Spinal cord (tissue), 10 donors: ENCODE measurements around the gene AKR7A3. TPM values are rescaled to one million over a fixed set of nuclear protein-coding genes. Genes with fewer than 3 reads are reported as not detected.
"Not testable (repeated sequence)": the region's sequence is repeated elsewhere in the genome, so short reads cannot be mapped to it uniquely, and the experiment has no call there.

Experiments used
- DNase-seq, 6 donors: peaks; one replicate each; pipeline versions ENCODE4 v3.0.0 to v3.0.0-alpha.2; 2013 to 2015; ENCODE audit warnings: low spot score in 6 of 6, low read depth in 4 of 6
- H3K27ac ChIP-seq: one replicate; pipeline ENCODE4 v1.5.1; 2013; ENCODE audit warnings: low read depth, low read length, control low read depth
- H3K27me3 ChIP-seq: one replicate; pipeline ENCODE4 v1.6.1; 2013; ENCODE audit warnings: low read length; ENCODE audit not compliant: control insufficient read depth, insufficient read depth
- H3K36me3 ChIP-seq: one replicate; pipeline ENCODE4 v1.6.1; 2013; ENCODE audit warnings: low read length; ENCODE audit not compliant: control insufficient read depth, insufficient read depth
- H3K4me1 ChIP-seq: one replicate; pipeline ENCODE4 v1.6.1; 2013; ENCODE audit warnings: low read length; ENCODE audit not compliant: control insufficient read depth, insufficient read depth
- H3K4me3 ChIP-seq: one replicate; pipeline ENCODE4 v1.5.1; 2013; ENCODE audit warnings: low read depth, low read length, control low read depth
- H3K9me3 ChIP-seq: one replicate; pipeline ENCODE4 v1.6.1; 2013; ENCODE audit warnings: low read length; ENCODE audit not compliant: control insufficient read depth, insufficient read depth
- WGBS: methylation state at CpG from one replicate; pipeline ENCODE4 v1.1.5; 2013; ENCODE audit warnings: missing lambda C conversion rate; ENCODE audit not compliant: insufficient coverage; 5-methylcytosine and 5-hydroxymethylcytosine counted together
- polyA plus RNA-seq, 2 donors: library from polyadenylated mRNA; unstranded; fragments of 120-200 nt; gene quantifications; one replicate each; pipeline ENCODE4 v1.2.1, GENCODE V29; 2013; ENCODE audit not compliant: insufficient read length in 2 of 2
- total RNA-seq, 2 donors: library from RNA; depleted of rRNA in 1 of 2; stranded (reverse); fragments of 120-200 nt in 1 of 2; fragments of >200 nt in 1 of 2; gene quantifications; one replicate each; pipeline versions ENCODE4 v1.2.3 to v1.2.4, GENCODE V29; 2013 to 2014
- donor health status: healthy.

Gene AKR7A3
- total and polyA plus RNA-seq, 4 donors: 2.0 to 4.5 (median 3.4) TPM

DNA sequence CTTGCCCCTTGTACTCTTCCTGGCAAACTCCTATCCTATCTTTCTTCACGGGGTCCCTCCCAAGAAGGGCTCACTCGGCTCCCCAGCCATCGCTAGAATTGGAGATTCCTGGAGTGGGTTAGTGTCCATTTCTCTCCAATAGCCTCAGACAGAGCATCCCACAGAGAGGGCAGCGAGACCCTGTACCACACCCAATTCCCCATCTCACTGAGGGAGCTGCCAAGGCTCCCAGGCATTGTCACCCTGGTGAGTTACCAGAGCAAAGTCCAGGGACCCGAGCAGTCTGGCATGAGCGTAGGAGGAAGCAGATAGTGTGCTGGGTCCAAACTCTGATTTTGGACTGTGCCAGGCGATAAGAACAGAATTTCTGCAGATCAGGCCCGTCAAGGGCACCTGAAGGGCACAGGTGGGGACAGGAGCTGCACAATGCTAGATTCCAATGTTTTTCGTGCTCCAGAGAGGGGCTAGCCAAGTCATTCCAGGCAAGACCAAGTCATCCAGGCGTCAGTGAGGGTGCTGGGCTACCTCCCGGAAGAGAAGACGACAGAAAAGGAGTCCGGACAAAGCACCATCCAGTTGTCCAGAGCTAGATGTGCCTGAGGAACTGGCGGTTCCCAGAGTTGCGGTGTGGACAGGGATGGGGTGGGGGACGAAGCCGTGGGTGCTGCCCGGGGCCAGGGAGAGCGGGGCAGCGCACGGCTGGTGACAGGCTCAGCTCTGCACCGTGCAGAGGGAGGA, 15.3 kb downstream of the AKR7A3 start:
- no peak for DNase-seq
- H3K36me3 ChIP-seq: peaks cover 26% of the 10 kb centered on the region
- 80% methylated on average over 20 of the region's 22 CpGs for WGBS
- peaks cover 3% of the 10 kb centered on the region for H3K4me1 ChIP-seq
- H3K27ac ChIP-seq: no peak overlapping the region
- H3K4me3 ChIP-seq: no peak overlapping the region
- no peaks in the 10 kb centered on the region for H3K27me3 ChIP-seq
- H3K9me3 ChIP-seq: no peaks in the 10 kb centered on the region

GRCh38 chr1:19272064-19272463, 16.5 kb downstream of the AKR7A3 start:
- no peaks in the 10 kb centered on the region for H3K27me3 ChIP-seq
- H3K4me1 ChIP-seq: peaks cover 3% of the 10 kb centered on the region
- H3K9me3 ChIP-seq: no peaks in the 10 kb centered on the region

GRCh38 chr1:19270343-19270730, 18.2 kb downstream of the AKR7A3 start:
- H3K4me1 ChIP-seq, H3K9me3 ChIP-seq, DNase-seq, H3K27me3 ChIP-seq, H3K27ac ChIP-seq, H3K4me3 ChIP-seq: not testable (repeated sequence)
- H3K36me3 ChIP-seq: peaks cover 35% of the 10 kb centered on the region
- 85% methylated on average over 6 of the region's 6 CpGs for WGBS

More at GRCh38 chr1:19272064-19272463, 16.5 kb downstream of the AKR7A3 start:
- no peak for DNase-seq
- no peak overlapping the region for H3K4me3 ChIP-seq
- H3K27ac ChIP-seq: no peak overlapping the region
- peaks cover 31% of the 10 kb centered on the region for H3K36me3 ChIP-seq

- not testable (repeated sequence) for H3K27ac ChIP-seq, DNase-seq, H3K4me1 ChIP-seq, H3K4me3 ChIP-seq, H3K9me3 ChIP-seq, H3K27me3 ChIP-seq
- peaks cover 35% of the 10 kb centered on the region for H3K36me3 ChIP-seq
- WGBS: no CpG with 5 or more reads among the region's 9 CpGs
Observed at GRCh38 chr1:19269427-19270342, 18.9 kb downstream of the AKR7A3 start.

DNA sequence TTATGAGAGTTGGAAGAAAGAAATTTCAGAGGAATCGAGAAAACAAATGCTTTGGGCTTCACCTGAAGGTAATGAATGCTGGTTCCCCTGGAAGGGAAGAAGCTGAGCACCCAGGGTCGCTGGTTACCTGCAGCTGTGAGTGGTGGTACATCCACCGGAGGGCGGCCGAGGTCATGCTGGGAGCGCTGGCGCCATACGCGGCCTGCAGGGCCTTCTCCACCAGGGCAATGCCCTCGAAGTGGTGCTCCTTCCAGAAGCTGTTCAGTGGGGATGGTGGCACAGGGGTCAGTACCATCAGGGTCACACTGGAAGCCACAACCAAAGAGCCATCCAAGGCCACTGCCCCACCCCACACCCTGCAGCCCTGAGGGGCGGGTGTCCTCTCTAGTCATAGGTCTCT, 20.1 kb downstream of the AKR7A3 start:
- Histone ChIP-seq H3K4me1 (no peaks in the 10 kb centered on the region), H3K4me3 (no peak overlapping the region), H3K9me3 (no peaks in the 10 kb centered on the region), H3K27ac (no peak overlapping the region), H3K27me3 (no peaks in the 10 kb centered on the region), H3K36me3 (peaks cover 29% of the 10 kb centered on the region)
- DNase-seq: no peak
- 81% methylated on average over 11 of the region's 11 CpGs for WGBS

DNA sequence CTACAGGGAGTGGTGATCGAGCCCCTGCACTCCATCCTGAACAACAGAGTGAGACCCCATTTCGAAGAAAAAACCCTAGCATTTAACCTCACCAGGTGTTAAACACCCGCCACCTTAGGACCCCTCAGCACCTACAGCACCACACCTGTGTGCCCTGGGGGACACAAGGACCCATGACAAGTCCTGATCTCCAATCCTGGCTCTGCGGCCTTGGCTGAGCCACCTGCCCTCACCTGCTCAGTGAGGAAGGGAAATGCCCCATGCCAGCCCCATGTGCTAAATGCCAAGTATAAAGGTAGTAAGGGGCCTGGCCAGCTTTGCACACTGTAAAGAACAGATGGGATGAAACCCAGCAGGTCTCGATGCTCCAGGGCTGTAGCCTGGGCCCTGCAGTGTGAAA, 25.8 kb downstream of the AKR7A3 start:
- 93% methylated on average over 4 of the region's 5 CpGs for WGBS
- H3K4me3 ChIP-seq: no peak overlapping the region
- no peak overlapping the region for H3K27ac ChIP-seq
- H3K9me3 ChIP-seq: no peaks in the 10 kb centered on the region
- peaks cover 53% of the 10 kb centered on the region for H3K36me3 ChIP-seq
- no peak for DNase-seq
- no peaks in the 10 kb centered on the region for H3K27me3 ChIP-seq
- no peaks in the 10 kb centered on the region for H3K4me1 ChIP-seq

GRCh38 chr1:19262047-19262446, 26.5 kb downstream of the AKR7A3 start:
- no peak overlapping the region for H3K27ac ChIP-seq
- H3K27me3 ChIP-seq: no peaks in the 10 kb centered on the region
- peaks cover 57% of the 10 kb centered on the region for H3K36me3 ChIP-seq
- DNase-seq: no peak
- 96% methylated on average over 5 of the region's 5 CpGs for WGBS
- no peak overlapping the region for H3K4me3 ChIP-seq
- no peaks in the 10 kb centered on the region for H3K4me1 ChIP-seq
- no peaks in the 10 kb centered on the region for H3K9me3 ChIP-seq

DNA sequence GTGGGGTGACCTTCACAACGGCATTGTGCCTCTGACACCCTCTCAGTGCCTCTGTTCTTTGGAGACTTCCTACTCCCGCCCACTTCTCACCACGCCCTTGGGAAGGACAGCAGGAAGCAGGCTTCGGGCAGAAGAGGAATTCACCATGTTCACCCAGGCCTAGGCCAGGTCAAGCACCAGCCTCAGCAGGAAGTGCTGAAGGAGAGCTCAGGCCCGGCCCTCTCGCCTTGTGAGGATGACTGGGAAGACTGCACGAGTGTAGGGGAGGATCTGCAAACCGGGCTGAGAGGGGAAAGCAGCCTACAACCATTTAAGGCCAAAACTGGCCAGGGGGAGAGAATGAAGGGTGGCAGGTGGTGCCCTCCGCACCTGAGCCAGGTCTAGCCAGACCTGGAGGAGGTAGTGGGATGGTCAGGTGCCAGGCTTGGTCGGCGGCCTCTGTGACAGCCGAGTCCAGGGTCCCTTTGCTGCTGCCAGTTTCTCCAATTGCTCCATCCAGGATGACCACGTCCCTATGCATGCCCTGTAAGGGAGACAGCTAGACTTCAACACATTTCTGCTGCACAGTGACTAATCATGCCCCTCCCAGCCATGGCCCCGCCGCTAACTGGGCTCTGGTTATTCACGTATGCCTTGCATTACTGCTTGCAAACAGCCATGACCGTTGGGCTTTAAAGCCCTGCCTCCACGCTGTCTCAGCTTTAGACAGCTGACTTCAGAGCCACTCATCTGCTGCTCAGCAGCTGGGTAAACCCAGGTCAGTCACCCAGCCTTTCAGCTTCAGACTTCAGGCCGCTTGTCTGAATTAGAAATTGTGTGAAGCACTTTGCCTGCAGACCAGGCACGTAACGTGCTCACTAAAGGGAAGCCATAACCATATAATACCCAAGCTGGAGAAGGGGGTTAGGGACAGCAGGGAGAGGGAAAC, 28.1 kb downstream of the AKR7A3 start:
- Histone ChIP-seq H3K4me1 (peaks cover under 1% of the 10 kb centered on the region), H3K27ac (no peak overlapping the region), H3K27me3 (no peaks in the 10 kb centered on the region), H3K4me3 (no peak overlapping the region), H3K9me3 (no peaks in the 10 kb centered on the region), H3K36me3 (peaks cover 70% of the 10 kb centered on the region)
- 77% methylated on average over 13 of the region's 21 CpGs for WGBS
- no peak for DNase-seq

- Histone ChIP-seq H3K27ac (no peak overlapping the region), H3K9me3 (no peaks in the 10 kb centered on the region), H3K36me3 (peaks cover 78% of the 10 kb centered on the region), H3K27me3 (no peaks in the 10 kb centered on the region), H3K4me1 (peaks cover 17% of the 10 kb centered on the region), H3K4me3 (no peak overlapping the region)
- 95% methylated on average over 10 of the region's 10 CpGs for WGBS
- DNase-seq: no peak
Observed at GRCh38 chr1:19258353-19258752, 30.2 kb downstream of the AKR7A3 start.
